Heart left ventricle (tissue), 16 donors: ENCODE results near the gene STARD8. TPM values are rescaled to one million over a fixed set of nuclear protein-coding genes. Genes with fewer than 3 reads are reported as not detected.
A peak's percentile ranks its signal among the peaks of the same experiment; 100 is the strongest.
"Not testable (repeated sequence)": the region's sequence is repeated elsewhere in the genome, so short reads cannot be mapped to it uniquely, and the experiment has no call there.

Source experiments
- ATAC-seq, 4 donors: fragments of 200-7000 bp; cut with Tn5 transposase; one replicate each; pipeline ENCODE4 v1.9.1; 2020 to 2022; ENCODE audit warnings: moderate library complexity in 4 of 4, mild to moderate bottlenecking in 3 of 4, moderate number of reproducible peaks in 1 of 4
- DNase-seq, 5 donors: peaks; one replicate each; pipeline ENCODE4 v3.0.0-alpha.2; 2020
- H3K27ac ChIP-seq, 12 donors: fragments of 200-600 bp; sonication (generic) in 4 of 12; one replicate each; pipeline versions ENCODE4 v1.5.0 to v1.8.0; 2016 to 2022; ENCODE audit warnings: mild to moderate bottlenecking in 2 of 12
- H3K27me3 ChIP-seq, 9 donors: fragments of 200-600 bp; sonication (generic) in 2 of 9; one replicate each; pipeline versions ENCODE4 v1.5.1 to v1.8.0; 2016 to 2022; ENCODE audit warnings: mild to moderate bottlenecking in 3 of 9
- H3K36me3 ChIP-seq, 9 donors: fragments of 200-600 bp; sonication (generic) in 2 of 9; one replicate each; pipeline versions ENCODE4 v1.5.0 to v1.8.0; 2018 to 2022; ENCODE audit warnings: mild to moderate bottlenecking in 2 of 9
- H3K4me1 ChIP-seq, 12 donors: fragments of 200-600 bp; sonication (generic) in 4 of 12; one replicate each; pipeline versions ENCODE4 v1.5.0 to v1.8.0; 2016 to 2022; ENCODE audit warnings: mild to moderate bottlenecking in 3 of 12
- H3K4me3 ChIP-seq, 12 donors: fragments of 200-600 bp; sonication (generic) in 4 of 12; one replicate each; pipeline versions ENCODE4 v1.5.0 to v1.8.0; 2017 to 2022; ENCODE audit warnings: mild to moderate bottlenecking in 9 of 12, moderate library complexity in 4 of 12
- H3K9me3 ChIP-seq, 12 donors: fragments of 200-600 bp; sonication (generic) in 4 of 12; one replicate each; pipeline versions ENCODE4 v1.5.0 to v1.8.0; 2016 to 2022; ENCODE audit warnings: mild to moderate bottlenecking in 1 of 12
- POLR2A ChIP-seq, 2 donors: fragments of 450-650 bp; IDR thresholded peaks; one replicate each; pipeline ENCODE4 v1.6.1; 2017; ENCODE audit warnings: antibody characterized with exemption in 2 of 2, mild to moderate bottlenecking in 2 of 2, moderate library complexity in 2 of 2
- WGBS, 4 donors: extraction: QIAGEN DNeasy Blood & Tissue Kit in 2 of 4; methylation state at CpG; one replicate each; pipeline versions ENCODE4 v1.1.5 to v1.1.7; 2013 to 2018; 5-methylcytosine and 5-hydroxymethylcytosine counted together
- intact Hi-C, 10 donors: fragments of 100-400 bp; cut with DNase I; formaldehyde crosslinking; loops; one replicate each; pipeline versions ENCODE4 v1.11.1 to v1.14.2; 2022
- polyA plus RNA-seq, 2 donors: library from polyadenylated mRNA; stranded (reverse); fragments of 200-250 nt; gene quantifications; one replicate each; pipeline ENCODE4 v1.2.3, GENCODE V29; 2013
- total RNA-seq, 9 donors: library from RNA; depleted of rRNA in 2 of 9; stranded (reverse); fragments of >200 nt in 2 of 9; fragmentation: NEBNext Ultra II Directional in 3 of 9; extraction: Animal tissue kit (Norgen Biotek cat#: 25700) in 3 of 9; gene quantifications; one replicate each; pipeline versions ENCODE4 v1.1.0 to v1.2.4, GENCODE V29; 2016 to 2023
- TF ChIP-seq, protein P1 (sequence below), 12 donors: fragments of 200-600 bp; sonication (generic) in 4 of 12; IDR thresholded peaks; one replicate each; pipeline versions ENCODE4 v1.5.0 to v1.8.0; 2018 to 2022; ENCODE audit warnings: antibody characterized with exemption in 12 of 12, mild to moderate bottlenecking in 5 of 12
- donor health status: ischemic (EF 13 %, LVEDD 7.1; RV severe dilation, severe dysfunction).
- donor health status: healthy with polysubstance abuse.
- donor health status: DM: no; HTN: yes; CAD: no.
- donor health status: DM: no; HTN: no; CAD: no.
- donor health status: ischemic (EF 25% LVEDD 6.9; RV normal size, moderate dysfunction).
- donor health status: ischemic (EF 25% LVEDD 5.7; RV mildly dilated, moderate dysfunction).
- donor health status: healthy.
- donor health status: DM: yes; HTN: yes; CAD: no.
- donor health status: ischemic (EF 35%, LVEDD 5.7; RV mildly dilated, moderate dysfunction).
- donor health status: nonischemic (EF 11% LVEDD 7.7; RV severe dilation, severe dysfunction).
- donor health status: DM: yes; HTN: yes; CAD: no.
- donor health status: PGD.
- donor health status: ischemic (EF 29% LVEDD 5.4; RV normal size, mild dysfunction).
- donor health status: nonischemic (EF 23%, LVEDD 6.1; RV moderate dilation, normal function).

STARD8 gene
- total and polyA plus RNA-seq, 11 donors: 4.2 to 17.5 (median 7.1) TPM

DNA sequence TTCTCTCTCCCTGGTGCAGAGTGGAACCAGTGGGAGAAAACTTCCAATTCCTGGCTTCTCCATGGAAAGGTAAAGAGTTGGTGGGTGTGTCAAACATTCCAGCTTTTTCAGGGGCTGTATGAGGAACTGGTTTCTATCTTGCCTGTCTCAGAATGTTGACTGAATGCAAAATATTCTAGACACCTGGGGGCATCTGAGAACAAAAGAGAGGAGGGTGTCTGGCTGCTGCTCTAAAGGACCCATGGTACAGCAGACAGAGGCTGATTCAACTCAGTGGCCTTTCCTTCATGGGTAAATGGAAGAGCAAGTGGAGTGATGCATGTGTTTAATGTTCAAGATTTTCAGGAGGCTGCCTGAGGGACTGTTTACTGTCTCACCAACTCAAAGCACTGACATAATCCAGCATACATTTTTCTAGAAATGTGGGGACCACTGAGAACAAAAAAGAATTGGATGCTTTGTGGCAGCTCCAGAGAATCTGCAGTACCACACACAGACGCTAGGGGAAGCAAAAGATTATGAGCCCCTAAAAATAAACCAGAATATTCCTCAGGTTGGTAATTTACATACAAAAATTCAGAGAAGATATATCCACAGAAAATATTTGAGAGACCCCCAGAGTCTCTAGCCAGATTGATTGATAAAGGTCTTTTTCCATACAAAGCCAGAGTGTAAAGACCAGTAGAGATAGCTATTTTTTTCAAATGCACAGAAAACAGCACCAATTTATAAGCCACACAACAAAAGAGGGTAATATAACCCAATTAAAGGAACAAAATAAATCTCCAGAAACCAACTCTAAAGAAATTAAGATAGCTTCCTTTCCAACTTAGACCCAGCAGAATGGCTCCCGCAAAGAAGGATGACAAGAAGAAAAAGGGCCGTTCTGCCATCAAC is 48.0 kb upstream of the STARD8 start:
- Histone ChIP-seq H3K36me3 (no peaks in the 10 kb centered on the region), H3K4me1 (no peaks in the 10 kb centered on the region), H3K4me3 (no peak overlapping the region), H3K27me3 (peaks cover 0 to 12% (median 0%) of the 10 kb centered on the region in 9 donors), H3K27ac (no peak overlapping the region), H3K9me3 (peaks cover 0 to 52% (median 3%) of the 10 kb centered on the region in 12 donors)
- intact Hi-C loops: loop anchor here in 4 of 10 donors (5.0 to 10.0 kb wide), 4 partner anchors 105 to 125 kb away; no protein-coding TSS in a partner anchor
- DNase-seq (no peak), ATAC-seq (no peak)
- TF ChIP-seq, protein P1, sequence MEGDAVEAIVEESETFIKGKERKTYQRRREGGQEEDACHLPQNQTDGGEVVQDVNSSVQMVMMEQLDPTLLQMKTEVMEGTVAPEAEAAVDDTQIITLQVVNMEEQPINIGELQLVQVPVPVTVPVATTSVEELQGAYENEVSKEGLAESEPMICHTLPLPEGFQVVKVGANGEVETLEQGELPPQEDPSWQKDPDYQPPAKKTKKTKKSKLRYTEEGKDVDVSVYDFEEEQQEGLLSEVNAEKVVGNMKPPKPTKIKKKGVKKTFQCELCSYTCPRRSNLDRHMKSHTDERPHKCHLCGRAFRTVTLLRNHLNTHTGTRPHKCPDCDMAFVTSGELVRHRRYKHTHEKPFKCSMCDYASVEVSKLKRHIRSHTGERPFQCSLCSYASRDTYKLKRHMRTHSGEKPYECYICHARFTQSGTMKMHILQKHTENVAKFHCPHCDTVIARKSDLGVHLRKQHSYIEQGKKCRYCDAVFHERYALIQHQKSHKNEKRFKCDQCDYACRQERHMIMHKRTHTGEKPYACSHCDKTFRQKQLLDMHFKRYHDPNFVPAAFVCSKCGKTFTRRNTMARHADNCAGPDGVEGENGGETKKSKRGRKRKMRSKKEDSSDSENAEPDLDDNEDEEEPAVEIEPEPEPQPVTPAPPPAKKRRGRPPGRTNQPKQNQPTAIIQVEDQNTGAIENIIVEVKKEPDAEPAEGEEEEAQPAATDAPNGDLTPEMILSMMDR (IDR thresholded peaks at IDR 0.05): peak; percentile 45 to 76 (median 60)
- no peak for TF ChIP-seq POLR2A (IDR thresholded peaks at IDR 0.05)
- WGBS, 4 donors: 60 to 68% (median 66%) methylated on average over 3 of the region's 3 CpGs

DNA sequence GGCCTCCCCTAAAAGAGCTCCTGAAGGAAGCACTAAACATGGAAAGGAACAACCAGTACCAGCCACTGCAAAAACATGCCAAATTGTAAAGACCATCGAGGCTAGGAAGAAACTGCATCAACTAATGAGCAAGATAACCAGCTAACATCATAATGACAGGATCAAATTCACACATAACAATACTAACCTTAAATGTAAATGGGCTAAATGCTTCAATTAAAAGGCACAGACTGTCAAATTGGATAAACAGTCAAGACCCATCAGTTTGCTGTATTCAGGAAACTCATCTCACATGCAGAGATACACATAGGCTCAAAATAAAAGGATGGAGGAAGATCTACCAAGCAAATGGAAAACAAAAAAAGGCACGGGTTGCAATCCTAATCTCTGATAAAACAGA is 43.2 kb upstream of the STARD8 start:
- peaks cover 0 to 51% (median 0%) of the 10 kb centered on the region in 12 donors for H3K9me3 ChIP-seq
- H3K27ac ChIP-seq, intact Hi-C loops, ATAC-seq, H3K4me1 ChIP-seq, DNase-seq, H3K4me3 ChIP-seq, H3K36me3 ChIP-seq, H3K27me3 ChIP-seq: not testable (repeated sequence)
- WGBS, 4 donors: 67 to 82% (median 71%) methylated on average over 1 to 2 of the region's 2 CpGs

DNA sequence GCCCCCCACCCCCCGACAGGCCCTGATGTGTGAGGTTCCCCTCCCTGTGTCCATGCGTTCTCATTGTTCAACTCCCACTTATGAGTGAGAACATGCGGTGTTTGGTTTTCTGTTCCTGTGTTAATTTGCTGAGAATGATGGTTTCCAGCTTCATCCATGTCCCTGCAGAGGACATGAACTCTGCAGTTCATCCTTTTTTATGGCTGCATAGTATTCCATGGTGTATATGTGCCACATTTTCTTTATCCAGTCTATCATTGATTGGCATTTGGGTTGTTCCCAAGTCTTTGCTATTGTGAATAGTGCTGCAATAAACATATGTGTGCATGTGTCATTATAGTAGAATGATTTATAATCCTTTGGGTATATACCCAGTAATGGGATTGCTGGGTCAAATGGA is 32.7 kb upstream of the STARD8 start:
- H3K9me3 ChIP-seq, H3K27ac ChIP-seq, H3K4me3 ChIP-seq, H3K27me3 ChIP-seq, DNase-seq, intact Hi-C loops, H3K36me3 ChIP-seq, H3K4me1 ChIP-seq, ATAC-seq: not testable (repeated sequence)
- WGBS, 4 donors: 70 to 94% (median 84%) methylated on average over 3 of the region's 3 CpGs

DNA sequence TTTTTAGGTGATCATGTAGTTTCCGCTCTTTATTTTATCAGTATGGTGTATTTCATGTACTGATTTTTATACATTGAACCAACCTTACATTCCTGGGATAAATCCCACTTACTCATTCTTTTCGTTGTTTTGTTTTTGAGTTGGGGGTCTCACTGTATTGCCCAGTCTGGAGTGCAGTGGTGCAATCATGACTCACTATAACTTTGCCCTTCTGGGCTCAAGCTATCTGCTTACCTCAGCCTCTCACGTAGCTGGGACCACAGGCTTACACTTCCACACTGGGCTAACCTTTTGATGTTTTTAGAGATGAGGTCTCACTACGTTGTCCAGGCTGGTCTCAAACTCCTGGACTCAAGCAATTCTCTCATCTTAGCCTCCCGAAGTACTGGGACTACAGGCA is 19.5 kb upstream of the STARD8 start:
- DNase-seq (no peak), ATAC-seq (no peak)
- Histone ChIP-seq H3K9me3 (no peaks in the 10 kb centered on the region), H3K4me1 (no peaks in the 10 kb centered on the region), H3K27ac (no peak overlapping the region), H3K27me3 (peaks cover 0 to 11% (median 0%) of the 10 kb centered on the region in 9 donors), H3K36me3 (no peaks in the 10 kb centered on the region), H3K4me3 (no peak overlapping the region)
- 78 to 94% (median 88%) methylated on average over 5 of the region's 5 CpGs for WGBS, 4 donors
- TF ChIP-seq, protein P1 (IDR thresholded peaks at IDR 0.05): no peak
- no peak for TF ChIP-seq POLR2A (IDR thresholded peaks at IDR 0.05)
- intact Hi-C loops: no loop called here

DNA sequence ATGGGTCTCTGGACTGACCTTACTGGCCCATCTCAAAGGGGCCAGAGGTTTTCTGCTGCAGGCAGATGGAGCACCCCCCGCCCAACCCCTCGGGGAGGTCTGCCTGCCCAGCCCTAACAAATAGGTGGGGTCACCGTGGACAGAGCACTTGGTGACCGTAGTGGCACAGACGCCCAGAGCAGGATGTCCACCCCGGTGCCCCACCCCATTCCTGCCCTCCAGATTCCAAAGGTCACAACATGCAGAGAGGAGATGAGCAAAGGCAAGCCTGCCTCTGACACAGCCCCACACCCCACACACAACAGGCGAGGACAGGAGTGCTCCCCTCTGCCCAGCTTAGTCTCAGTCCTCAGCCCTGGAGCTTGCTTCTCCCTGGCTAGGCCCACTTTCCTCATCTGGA is 17.5 kb upstream of the STARD8 start:
- WGBS, 4 donors: 65 to 85% (median 75%) methylated on average over 5 to 6 of the region's 7 CpGs
- H3K4me3 ChIP-seq, intact Hi-C loops, ATAC-seq, DNase-seq, H3K27ac ChIP-seq, H3K4me1 ChIP-seq, H3K9me3 ChIP-seq, H3K36me3 ChIP-seq: not testable (repeated sequence)
- peaks cover 0 to 11% (median 0%) of the 10 kb centered on the region in 9 donors for H3K27me3 ChIP-seq
